ENCODE measurements around the gene SMARCC2.

DNA sequence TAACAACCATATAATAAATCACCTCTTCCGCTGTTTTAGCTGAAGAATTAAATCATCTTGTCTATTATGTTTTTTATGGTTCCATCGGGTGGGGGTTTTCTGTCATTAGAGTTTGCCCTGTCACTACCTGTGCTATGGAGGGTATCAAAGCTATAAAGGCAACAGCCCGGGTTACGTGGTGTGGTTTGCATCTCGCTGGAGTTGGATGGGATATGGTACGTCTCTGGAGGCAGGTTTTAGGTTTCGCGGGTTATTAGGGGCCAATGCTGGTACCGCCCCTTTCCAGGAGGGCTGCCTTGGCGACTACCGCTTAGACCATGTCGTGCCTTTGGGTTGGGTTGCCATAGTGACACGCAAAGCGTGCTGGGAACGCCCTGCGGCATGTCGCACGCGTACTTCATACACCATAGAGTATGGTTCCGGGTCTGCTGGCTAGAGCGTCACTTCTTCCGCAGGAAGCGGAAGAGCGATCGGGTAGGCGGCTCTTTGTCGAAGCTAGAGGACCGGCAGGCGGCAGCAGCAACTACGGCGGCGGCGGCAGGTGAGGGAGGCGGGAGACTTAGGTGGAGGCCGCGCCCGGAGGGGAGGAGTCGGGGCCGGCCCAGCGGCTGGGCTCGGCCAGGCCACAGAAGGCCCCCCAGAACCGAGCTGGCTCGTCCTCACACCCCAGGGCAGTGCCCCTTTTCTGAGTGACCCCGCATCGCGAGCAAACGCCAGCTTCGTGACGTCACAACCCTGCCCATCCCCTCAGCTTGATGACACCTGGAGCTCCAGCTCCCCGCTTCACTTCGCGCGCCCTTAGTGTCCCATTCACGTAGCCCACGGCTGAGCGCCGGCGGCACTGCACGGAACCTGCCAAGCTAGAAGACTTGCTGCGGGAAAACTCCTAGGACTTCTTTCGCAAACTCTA is 71.2 kb downstream of the SMARCC2 start, which contains the start of gene ZC3H10:
- peak; percentile 92 for TF ChIP-seq ARNT (IDR thresholded peaks at IDR 0.05)
- no peak for TF ChIP-seq FOXM1 (IDR thresholded peaks at IDR 0.05; ENCODE audit: borderline replicate concordance)
- no peak for TF ChIP-seq BHLHE40 (IDR thresholded peaks at IDR 0.05; ENCODE audit: borderline replicate concordance)

Measured in HEK293T (cell line).